GM18507 (cell line): Measurements from ENCODE around the gene SPHK2.
"Not testable (repeated sequence)": the region's sequence is repeated elsewhere in the genome, so short reads cannot be mapped to it uniquely, and the experiment has no call there.

Experiments
- DNase-seq: peaks from one replicate; pipeline ENCODE4 v3.0.0; 2011; ENCODE audit warnings: low read depth; ENCODE audit not compliant: insufficient read length; ENCODE audit errors: extremely low spot score
- FAIRE-seq: peaks from 2 replicates; lab custom pipeline; 2011; peaks lifted over from hg19 to GRCh38; lab: Jason Lieb, UNC

SPHK2 gene

GRCh38 chr19:48648134-48648533 is 28.8 kb downstream of the SPHK2 start:
- DNase-seq (no peak), FAIRE-seq (no peak)

GRCh38 chr19:48650974-48651682 is 31.8 kb downstream of the SPHK2 start:
- FAIRE-seq (no peak), DNase-seq (no peak)

GRCh38 chr19:48651683-48652048 is 32.4 kb downstream of the SPHK2 start:
- DNase-seq (no peak), FAIRE-seq (no peak)

- no peak for FAIRE-seq
- no peak for DNase-seq
Observed at GRCh38 chr19:48654299-48655059, 35.2 kb downstream of the SPHK2 start.

- FAIRE-seq (no peak), DNase-seq (no peak)
Observed at GRCh38 chr19:48656840-48657474, 37.7 kb downstream of the SPHK2 start.

GRCh38 chr19:48657828-48658227 is 38.5 kb downstream of the SPHK2 start:
- not testable (repeated sequence) for DNase-seq, FAIRE-seq

- FAIRE-seq (no peak), DNase-seq (no peak)
Observed at GRCh38 chr19:48658483-48658882, 39.2 kb downstream of the SPHK2 start.

GRCh38 chr19:48659768-48660167 is 40.5 kb downstream of the SPHK2 start:
- FAIRE-seq (peak; percentile 62), DNase-seq (no peak)

- DNase-seq (peak; percentile 98), FAIRE-seq (peak; percentile 98)
Observed at GRCh38 chr19:48660852-48661710, 41.8 kb downstream of the SPHK2 start.

GRCh38 chr19:48661711-48662090 is 42.4 kb downstream of the SPHK2 start:
- FAIRE-seq (no peak), DNase-seq (no peak)

GRCh38 chr19:48663667-48664066 is 44.4 kb downstream of the SPHK2 start:
- no peak for FAIRE-seq
- DNase-seq, result no peak

GRCh38 chr19:48664476-48664875 is 45.2 kb downstream of the SPHK2 start:
- no peak for FAIRE-seq
- DNase-seq, result no peak

- DNase-seq (no peak), FAIRE-seq (no peak)
Observed at GRCh38 chr19:48665786-48666185, 46.5 kb downstream of the SPHK2 start.

GRCh38 chr19:48668332-48668731 is 49.0 kb downstream of the SPHK2 start:
- FAIRE-seq, result no peak

GRCh38 chr19:48668761-48669160 is 49.5 kb downstream of the SPHK2 start:
- DNase-seq (no peak), FAIRE-seq (no peak)

More at GRCh38 chr19:48668332-48668731, 49.0 kb downstream of the SPHK2 start:
- DNase-seq, result no peak

GRCh38 chr19:48669903-48670668 is 50.8 kb downstream of the SPHK2 start:
- DNase-seq (no peak), FAIRE-seq (no peak)

GRCh38 chr19:48670699-48671445 is 51.6 kb downstream of the SPHK2 start:
- FAIRE-seq (no peak), DNase-seq (no peak)

- FAIRE-seq (no peak), DNase-seq (no peak)
Observed at GRCh38 chr19:48671446-48671995, 52.2 kb downstream of the SPHK2 start.
